SK-N-SH (cell line): ENCODE data around the gene KIFC3. TPM values are rescaled to one million over a fixed set of nuclear protein-coding genes. Genes with fewer than 3 reads are reported as not detected.

Experiments used
- CTCF ChIA-PET: fragments of 300-600, 350-600 bp; formaldehyde crosslinking; extraction: SDS; loops from one replicate; lab custom pipeline; 2021; lab: Yijun Ruan, JAX
- POLR2A ChIA-PET: fragments of 350-600 bp; sonication (Branson Sonifier 250); formaldehyde crosslinking; extraction: SDS; loops from one replicate; lab custom pipeline; 2020; ENCODE audit warnings: antibody characterized with exemption, inconsistent platforms; lab: Yijun Ruan, JAX
- DNase-seq: peaks from one replicate; pipeline ENCODE4 v3.0.0; 2012
- H2AFZ ChIP-seq: fragments of 200-600 bp; sonication (generic); 2 replicates; pipeline ENCODE4 v1.8.1; 2016; ENCODE audit warnings: antibody characterized with exemption, mild to moderate bottlenecking, low read depth
- H3F3A ChIP-seq: fragments of 200-600 bp; sonication (generic); replicated peaks from 2 replicates; pipeline ENCODE3; 2016; ENCODE audit warnings: antibody characterized with exemption, mild to moderate bottlenecking; ENCODE audit not compliant: insufficient read depth
- H3K27ac ChIP-seq, 2 experiments: fragments of 200-500 bp in 1 of 2; fragments of 200-600 bp in 1 of 2; sonication (Bioruptor generic) in 1 of 2; sonication (generic), shearing (Covaris generic) in 1 of 2; 2 replicates each; pipeline versions ENCODE4 v1.5.1 to v1.6.1; 2014 to 2016; ENCODE audit warnings: low read depth in 2 of 2, inconsistent platforms in 1 of 2, low read length in 1 of 2, mild to moderate bottlenecking in 1 of 2, mixed read lengths in 1 of 2
- H3K27me3 ChIP-seq: fragments of 200-600 bp; sonication (generic), shearing (Covaris generic); 2 replicates; pipeline ENCODE4 v1.6.1; 2016; ENCODE audit warnings: mixed run types; ENCODE audit not compliant: insufficient read depth
- H3K36me3 ChIP-seq, 2 experiments: fragments of 200-500 bp in 1 of 2; fragments of 200-600 bp in 1 of 2; sonication (Bioruptor generic) in 1 of 2; sonication (generic) in 1 of 2; replicated peaks in 1 of 2; 2 replicates each; pipeline versions ENCODE3 to v1.5.1; 2014 to 2016; ENCODE audit warnings: low read length in 1 of 2, mild to moderate bottlenecking in 1 of 2; ENCODE audit not compliant: insufficient read depth in 2 of 2, control insufficient read depth in 1 of 2
- H3K4me1 ChIP-seq, 2 experiments: fragments of 200-500 bp in 1 of 2; fragments of 200-600 bp in 1 of 2; sonication (Bioruptor generic) in 1 of 2; sonication (generic), shearing (Covaris generic) in 1 of 2; 2 replicates each; pipeline versions ENCODE4 v1.5.1 to v1.6.1; 2014 to 2016; ENCODE audit warnings: low read depth in 1 of 2, low read length in 1 of 2, mixed run types in 1 of 2; ENCODE audit not compliant: insufficient read depth in 2 of 2, control insufficient read depth in 1 of 2
- H3K4me2 ChIP-seq: fragments of 200-600 bp; sonication (generic), shearing (Covaris generic); 2 replicates; pipeline ENCODE4 v1.6.1; 2017; ENCODE audit warnings: mixed run types
- H3K4me3 ChIP-seq, 2 experiments: fragments of 200-500 bp in 1 of 2; fragments of 200-600 bp in 1 of 2; sonication (Bioruptor generic) in 1 of 2; sonication (generic), shearing (Covaris generic) in 1 of 2; 2 replicates each; pipeline versions ENCODE4 v1.5.1 to v1.8.1; 2014 to 2016; ENCODE audit warnings: low read depth in 2 of 2, inconsistent platforms in 1 of 2, low read length in 1 of 2, mild to moderate bottlenecking in 1 of 2, mixed read lengths in 1 of 2, moderate library complexity in 1 of 2
- H3K79me2 ChIP-seq: fragments of 200-600 bp; sonication (generic); 2 replicates; pipeline ENCODE4 v1.8.1; 2017; ENCODE audit warnings: mild to moderate bottlenecking; ENCODE audit not compliant: insufficient read depth
- H3K9ac ChIP-seq: fragments of 200-600 bp; sonication (generic); 2 replicates; pipeline ENCODE4 v1.6.1; 2017; ENCODE audit warnings: mixed run types
- H3K9me2 ChIP-seq: fragments of 200-600 bp; sonication (generic); 2 replicates; pipeline ENCODE4 v1.6.1; 2017; ENCODE audit warnings: mixed run types
- H3K9me3 ChIP-seq: fragments of 200-600 bp; sonication (generic); 2 replicates; pipeline ENCODE4 v1.6.1; 2017; ENCODE audit warnings: mixed run types, mild to moderate bottlenecking, moderate library complexity
- H4K20me1 ChIP-seq: fragments of 200-600 bp; sonication (generic); 2 replicates; pipeline ENCODE4 v1.6.1; 2017; ENCODE audit warnings: mild to moderate bottlenecking, mixed run types; ENCODE audit not compliant: insufficient read depth
- CHD2 ChIP-seq: fragments of 150-350 bp; IDR thresholded peaks from 2 replicates; pipeline ENCODE4 v1.6.1; 2018; ENCODE audit warnings: low read length; ENCODE audit not compliant: partially characterized antibody
- CTCF ChIP-seq: fragments of 200-600 bp; sonication (generic); IDR thresholded peaks from 2 replicates; pipeline ENCODE4 v1.6.1; 2017; ENCODE audit warnings: antibody characterized with exemption, mild to moderate bottlenecking, moderate library complexity
- EP300 ChIP-seq, 2 experiments: IDR thresholded peaks; 2 replicates each; pipeline versions ENCODE4 v1.4.0 to v1.6.1; 2012; ENCODE audit warnings: borderline replicate concordance in 1 of 2, low read depth in 1 of 2, low read length in 1 of 2
- FOSL2 ChIP-seq: IDR thresholded peaks from 2 replicates; pipeline ENCODE4 v1.4.0; 2012; ENCODE audit warnings: low read depth, mild to moderate bottlenecking, moderate library complexity, borderline replicate concordance
- FOXM1 ChIP-seq: IDR thresholded peaks from 2 replicates; pipeline ENCODE4 v1.4.0; 2012; ENCODE audit warnings: low read depth, mild to moderate bottlenecking
- GABPA ChIP-seq: IDR thresholded peaks from 2 replicates; pipeline ENCODE4 v1.4.0; 2012; ENCODE audit warnings: low read depth, mild to moderate bottlenecking
- GATA2 ChIP-seq: sonication (generic); formaldehyde crosslinking; IDR thresholded peaks from 2 replicates; pipeline ENCODE4 v1.5.0; 2020; ENCODE audit warnings: mild to moderate bottlenecking, missing genetic modification reagents
- JUND ChIP-seq: IDR thresholded peaks from 2 replicates; pipeline ENCODE4 v1.4.0; 2012
- MXI1 ChIP-seq: IDR thresholded peaks from 2 replicates; pipeline ENCODE4 v1.6.1; 2012; ENCODE audit warnings: mild to moderate bottlenecking, low read depth, low read length, improper control_type of control experiment
- NFIC ChIP-seq: IDR thresholded peaks from 2 replicates; pipeline ENCODE4 v1.4.0; 2012; ENCODE audit warnings: borderline replicate concordance
- NRF1 ChIP-seq: IDR thresholded peaks from 2 replicates; pipeline ENCODE4 v1.6.1; 2012; ENCODE audit warnings: low read depth, mild to moderate bottlenecking, low read length
- POLR2AphosphoS5 ChIP-seq: IDR thresholded peaks from 2 replicates; pipeline ENCODE4 v1.6.1; 2012; ENCODE audit warnings: low read depth, low read length
- RXRA ChIP-seq: IDR thresholded peaks from 2 replicates; pipeline ENCODE4 v1.4.0; 2012; ENCODE audit warnings: low read depth, mild to moderate bottlenecking, borderline replicate concordance
- SIN3A ChIP-seq: IDR thresholded peaks from 2 replicates; pipeline ENCODE4 v1.6.1; 2012; ENCODE audit warnings: low read depth, mild to moderate bottlenecking, low read length, moderate library complexity, borderline replicate concordance
- TAF1 ChIP-seq: IDR thresholded peaks from 2 replicates; pipeline ENCODE4 v1.6.1; 2012; ENCODE audit warnings: low read depth, mild to moderate bottlenecking, low read length, moderate library complexity, borderline replicate concordance
- USF2 ChIP-seq: fragments of 150-350 bp; IDR thresholded peaks from 2 replicates; pipeline ENCODE4 v1.6.1; 2017; ENCODE audit warnings: antibody characterized with exemption, low read length, low read depth, borderline replicate concordance
- YY1 ChIP-seq: IDR thresholded peaks from 2 replicates; pipeline ENCODE4 v1.4.0; 2012; ENCODE audit warnings: low read depth, mild to moderate bottlenecking
- ZBTB33 ChIP-seq: IDR thresholded peaks from 2 replicates; pipeline ENCODE4 v1.4.0; 2012; ENCODE audit warnings: low read depth, borderline replicate concordance
- WGBS: methylation state at CpG from one replicate; pipeline ENCODE4 v1.1.6; 2017; ENCODE audit warnings: low lambda C conversion rate; 5-methylcytosine and 5-hydroxymethylcytosine counted together
- polyA plus RNA-seq, 3 experiments: library from polyadenylated mRNA; depleted of rRNA; stranded (reverse); fragments of >200 nt; gene quantifications; 2 replicates each; pipeline ENCODE4 v1.2.3, GENCODE V29; 2012
- TF ChIP-seq, protein P1 (sequence below): IDR thresholded peaks from 2 replicates; pipeline ENCODE4 v1.6.1; 2012; ENCODE audit warnings: mild to moderate bottlenecking, low read depth, low read length, moderate library complexity
- TF ChIP-seq, protein P2 (sequence below): fragments of 150-350 bp; IDR thresholded peaks from 2 replicates; pipeline ENCODE4 v1.6.1; 2016; ENCODE audit warnings: mild to moderate bottlenecking, low read depth, low read length

KIFC3 gene
- polyA plus RNA-seq, 1 of the 3 experiments (the other 2 are of a cell fraction) = 65.4 TPM

- Histone ChIP-seq H3K4me1 (peaks cover 0 to 12% of the 10 kb centered on the region in 2 experiments; a peak in 1 of 4 replicates), H3K27me3 (no peaks in the 10 kb centered on the region), H3K79me2 (no peaks in the 10 kb centered on the region), H3K9ac (no peak overlapping the region)
- TF ChIP-seq FOSL2 (no peak), SIN3A (no peak), USF2 (no peak), TAF1 (no peak), NFIC (no peak), JUND (no peak), RXRA (no peak), YY1 (no peak), NRF1 (no peak), CHD2 (no peak), EP300 (IDR thresholded peaks at IDR 0.05; ENCODE audit: borderline replicate concordance in 1 of 2, low read depth in 1 of 2, low read length in 1 of 2) (no peak), FOXM1 (no peak), GATA2 (CRISPR knock-in tag) (no peak), ZBTB33 (no peak), CTCF (no peak), POLR2AphosphoS5 (no peak), MXI1 (no peak), GABPA (no peak)
- TF ChIP-seq, protein P1, sequence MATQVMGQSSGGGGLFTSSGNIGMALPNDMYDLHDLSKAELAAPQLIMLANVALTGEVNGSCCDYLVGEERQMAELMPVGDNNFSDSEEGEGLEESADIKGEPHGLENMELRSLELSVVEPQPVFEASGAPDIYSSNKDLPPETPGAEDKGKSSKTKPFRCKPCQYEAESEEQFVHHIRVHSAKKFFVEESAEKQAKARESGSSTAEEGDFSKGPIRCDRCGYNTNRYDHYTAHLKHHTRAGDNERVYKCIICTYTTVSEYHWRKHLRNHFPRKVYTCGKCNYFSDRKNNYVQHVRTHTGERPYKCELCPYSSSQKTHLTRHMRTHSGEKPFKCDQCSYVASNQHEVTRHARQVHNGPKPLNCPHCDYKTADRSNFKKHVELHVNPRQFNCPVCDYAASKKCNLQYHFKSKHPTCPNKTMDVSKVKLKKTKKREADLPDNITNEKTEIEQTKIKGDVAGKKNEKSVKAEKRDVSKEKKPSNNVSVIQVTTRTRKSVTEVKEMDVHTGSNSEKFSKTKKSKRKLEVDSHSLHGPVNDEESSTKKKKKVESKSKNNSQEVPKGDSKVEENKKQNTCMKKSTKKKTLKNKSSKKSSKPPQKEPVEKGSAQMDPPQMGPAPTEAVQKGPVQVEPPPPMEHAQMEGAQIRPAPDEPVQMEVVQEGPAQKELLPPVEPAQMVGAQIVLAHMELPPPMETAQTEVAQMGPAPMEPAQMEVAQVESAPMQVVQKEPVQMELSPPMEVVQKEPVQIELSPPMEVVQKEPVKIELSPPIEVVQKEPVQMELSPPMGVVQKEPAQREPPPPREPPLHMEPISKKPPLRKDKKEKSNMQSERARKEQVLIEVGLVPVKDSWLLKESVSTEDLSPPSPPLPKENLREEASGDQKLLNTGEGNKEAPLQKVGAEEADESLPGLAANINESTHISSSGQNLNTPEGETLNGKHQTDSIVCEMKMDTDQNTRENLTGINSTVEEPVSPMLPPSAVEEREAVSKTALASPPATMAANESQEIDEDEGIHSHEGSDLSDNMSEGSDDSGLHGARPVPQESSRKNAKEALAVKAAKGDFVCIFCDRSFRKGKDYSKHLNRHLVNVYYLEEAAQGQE = no peak
- TF ChIP-seq, protein P2, sequence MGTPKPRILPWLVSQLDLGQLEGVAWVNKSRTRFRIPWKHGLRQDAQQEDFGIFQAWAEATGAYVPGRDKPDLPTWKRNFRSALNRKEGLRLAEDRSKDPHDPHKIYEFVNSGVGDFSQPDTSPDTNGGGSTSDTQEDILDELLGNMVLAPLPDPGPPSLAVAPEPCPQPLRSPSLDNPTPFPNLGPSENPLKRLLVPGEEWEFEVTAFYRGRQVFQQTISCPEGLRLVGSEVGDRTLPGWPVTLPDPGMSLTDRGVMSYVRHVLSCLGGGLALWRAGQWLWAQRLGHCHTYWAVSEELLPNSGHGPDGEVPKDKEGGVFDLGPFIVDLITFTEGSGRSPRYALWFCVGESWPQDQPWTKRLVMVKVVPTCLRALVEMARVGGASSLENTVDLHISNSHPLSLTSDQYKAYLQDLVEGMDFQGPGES = no peak
- TF ChIP-seq, all 33 proteins: peak for 0
- WGBS = 86% methylated on average over 9 of the region's 10 CpGs
- ChIA-PET CTCF (interaction anchor here (1.0 kb wide), 1 partner anchor 25 kb away, joined by 3 read pairs; no protein-coding TSS in a partner anchor), POLR2A (no interaction called here)
- no peaks in the 10 kb centered on the region for H4K20me1 ChIP-seq
- DNase-seq = no peak
- no peak overlapping the region for H3K4me2 ChIP-seq
- H3K36me3 ChIP-seq = no peaks in the 10 kb centered on the region
- H3K9me3 ChIP-seq = no peaks in the 10 kb centered on the region
- H2AFZ ChIP-seq = no peak overlapping the region
- H3K27ac ChIP-seq = no peak overlapping the region
- H3F3A ChIP-seq = no peaks in the 10 kb centered on the region
- no peaks in the 10 kb centered on the region for H3K9me2 ChIP-seq
- H3K4me3 ChIP-seq = no peak overlapping the region
Observed at GRCh38 chr16:57837305-57838125, 35.2 kb upstream of the KIFC3 start.
